ENCODE results near the gene SH3BGRL2.

- TF ChIP-seq CTCF (conservative IDR thresholded peaks at IDR 0.05) (no peak), EZH2 (IDR thresholded peaks at IDR 0.05; ENCODE audit: low read depth) (no peak)
Measured at GRCh38 chr6:79602859-79603258, 28.3 kb upstream of the SH3BGRL2 start.
